ENCODE results near the gene CACNB2.

DNA sequence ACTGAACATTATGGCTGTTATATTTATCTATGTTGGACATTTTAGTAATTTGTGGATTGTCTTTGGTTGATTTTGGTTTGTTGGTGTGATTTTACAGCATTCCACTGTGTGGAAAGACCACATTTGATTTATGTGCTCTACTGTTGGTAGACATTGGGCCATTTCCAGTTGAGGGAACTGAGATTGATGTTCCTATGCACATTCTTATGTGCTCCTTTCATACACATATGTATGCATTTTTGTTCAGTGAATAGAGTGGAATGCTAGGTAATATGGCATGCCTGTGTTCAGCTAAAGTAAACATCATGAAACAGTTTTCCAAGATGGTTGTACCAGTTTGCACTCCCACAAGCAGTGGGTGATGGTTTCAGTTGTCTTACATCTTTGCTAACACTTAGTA is 15.1 kb downstream of the CACNB2 start:
- TF ChIP-seq CTCF (IDR thresholded peaks at IDR 0.05 in 2 of 3, conservative IDR thresholded peaks at IDR 0.05 in 1 of 3; ENCODE audit: control insufficient read depth in 2 of 3, extremely low read depth in 1 of 3, insufficient read depth in 1 of 3, low read depth in 3 of 3, low read length in 3 of 3) (no peak), EED (IDR thresholded peaks at IDR 0.05; ENCODE audit: low read depth) (no peak), EZH2 (IDR thresholded peaks at IDR 0.05; ENCODE audit: borderline replicate concordance, control insufficient read depth, low read depth, low read length) (no peak)
- TF ChIP-seq, protein P1, sequence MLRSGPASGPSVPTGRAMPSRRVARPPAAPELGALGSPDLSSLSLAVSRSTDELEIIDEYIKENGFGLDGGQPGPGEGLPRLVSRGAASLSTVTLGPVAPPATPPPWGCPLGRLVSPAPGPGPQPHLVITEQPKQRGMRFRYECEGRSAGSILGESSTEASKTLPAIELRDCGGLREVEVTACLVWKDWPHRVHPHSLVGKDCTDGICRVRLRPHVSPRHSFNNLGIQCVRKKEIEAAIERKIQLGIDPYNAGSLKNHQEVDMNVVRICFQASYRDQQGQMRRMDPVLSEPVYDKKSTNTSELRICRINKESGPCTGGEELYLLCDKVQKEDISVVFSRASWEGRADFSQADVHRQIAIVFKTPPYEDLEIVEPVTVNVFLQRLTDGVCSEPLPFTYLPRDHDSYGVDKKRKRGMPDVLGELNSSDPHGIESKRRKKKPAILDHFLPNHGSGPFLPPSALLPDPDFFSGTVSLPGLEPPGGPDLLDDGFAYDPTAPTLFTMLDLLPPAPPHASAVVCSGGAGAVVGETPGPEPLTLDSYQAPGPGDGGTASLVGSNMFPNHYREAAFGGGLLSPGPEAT (IDR thresholded peaks at IDR 0.05; ENCODE audit: low read depth) = no peak
- TF ChIP-seq, protein P2, sequence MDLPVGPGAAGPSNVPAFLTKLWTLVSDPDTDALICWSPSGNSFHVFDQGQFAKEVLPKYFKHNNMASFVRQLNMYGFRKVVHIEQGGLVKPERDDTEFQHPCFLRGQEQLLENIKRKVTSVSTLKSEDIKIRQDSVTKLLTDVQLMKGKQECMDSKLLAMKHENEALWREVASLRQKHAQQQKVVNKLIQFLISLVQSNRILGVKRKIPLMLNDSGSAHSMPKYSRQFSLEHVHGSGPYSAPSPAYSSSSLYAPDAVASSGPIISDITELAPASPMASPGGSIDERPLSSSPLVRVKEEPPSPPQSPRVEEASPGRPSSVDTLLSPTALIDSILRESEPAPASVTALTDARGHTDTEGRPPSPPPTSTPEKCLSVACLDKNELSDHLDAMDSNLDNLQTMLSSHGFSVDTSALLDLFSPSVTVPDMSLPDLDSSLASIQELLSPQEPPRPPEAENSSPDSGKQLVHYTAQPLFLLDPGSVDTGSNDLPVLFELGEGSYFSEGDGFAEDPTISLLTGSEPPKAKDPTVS (IDR thresholded peaks at IDR 0.05; ENCODE audit: low read depth, low read length) = no peak

Data from GM12878 (cell line).